Epithelial cell of prostate (primary cell): ENCODE data around the gene ELN.

Source experiments
- DNase-seq: peaks from one replicate; pipeline ENCODE4 v3.0.0-alpha.2; 2011; ENCODE audit warnings: low read depth, low spot score
- H3K27ac ChIP-seq: fragments of 450-650 bp; 2 replicates; pipeline ENCODE4 v1.5.1; 2017; ENCODE audit warnings: mild to moderate bottlenecking

Gene ELN

GRCh38 chr7:74057987-74058386 lies 30.0 kb downstream of the ELN start:
- DNase-seq, result no peak
- no peak overlapping the region for H3K27ac ChIP-seq

- no peak overlapping the region for H3K27ac ChIP-seq
- DNase-seq, result no peak
Observed at GRCh38 chr7:74058486-74058885, 30.5 kb downstream of the ELN start.

- no peak for DNase-seq
- no peak overlapping the region for H3K27ac ChIP-seq
Observed at GRCh38 chr7:74059037-74059436, 31.1 kb downstream of the ELN start.

DNA sequence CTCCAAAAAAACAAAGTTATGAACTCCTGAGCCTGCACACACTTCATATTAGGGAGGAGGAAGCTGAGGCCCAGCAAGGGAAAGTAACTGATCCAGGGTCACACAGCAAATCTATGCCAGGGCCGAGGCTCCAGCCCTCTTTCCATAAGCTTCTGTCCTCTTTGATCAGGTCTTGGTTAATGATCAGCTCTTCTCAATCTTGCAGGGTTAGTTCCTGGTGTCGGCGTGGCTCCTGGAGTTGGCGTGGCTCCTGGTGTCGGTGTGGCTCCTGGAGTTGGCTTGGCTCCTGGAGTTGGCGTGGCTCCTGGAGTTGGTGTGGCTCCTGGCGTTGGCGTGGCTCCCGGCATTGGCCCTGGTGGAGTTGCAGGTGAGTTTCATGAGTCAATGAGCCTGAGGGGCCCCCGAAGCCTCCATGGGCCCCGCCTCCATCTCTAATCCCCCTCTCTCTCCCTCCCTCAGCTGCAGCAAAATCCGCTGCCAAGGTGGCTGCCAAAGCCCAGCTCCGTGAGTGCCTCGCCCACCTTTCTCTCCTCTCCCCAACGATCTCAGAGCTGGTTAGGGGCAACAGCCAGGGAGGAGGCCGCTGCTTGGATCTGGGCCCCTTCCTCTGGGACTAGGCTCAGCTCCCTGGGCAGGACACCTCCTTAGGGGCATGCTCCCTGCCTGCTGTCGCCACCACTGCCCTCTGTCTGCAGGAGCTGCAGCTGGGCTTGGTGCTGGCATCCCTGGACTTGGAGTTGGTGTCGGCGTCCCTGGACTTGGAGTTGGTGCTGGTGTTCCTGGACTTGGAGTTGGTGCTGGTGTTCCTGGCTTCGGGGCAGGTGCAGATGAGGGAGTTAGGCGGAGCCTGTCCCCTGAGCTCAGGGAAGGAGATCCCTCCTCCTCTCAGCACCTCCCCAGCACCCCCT lies 32.0 kb downstream of the ELN start:
- DNase-seq, result peak; percentile 58
- no peak overlapping the region for H3K27ac ChIP-seq

GRCh38 chr7:74061840-74062539 lies 34.0 kb downstream of the ELN start:
- peak overlapping the region; percentile 24 for H3K27ac ChIP-seq
- peak; percentile 36 for DNase-seq

- DNase-seq, result no peak
- no peak overlapping the region for H3K27ac ChIP-seq
Observed at GRCh38 chr7:74063223-74063641, 35.3 kb downstream of the ELN start.

GRCh38 chr7:74063646-74064045 lies 35.7 kb downstream of the ELN start:
- no peak overlapping the region for H3K27ac ChIP-seq
- no peak for DNase-seq

DNA sequence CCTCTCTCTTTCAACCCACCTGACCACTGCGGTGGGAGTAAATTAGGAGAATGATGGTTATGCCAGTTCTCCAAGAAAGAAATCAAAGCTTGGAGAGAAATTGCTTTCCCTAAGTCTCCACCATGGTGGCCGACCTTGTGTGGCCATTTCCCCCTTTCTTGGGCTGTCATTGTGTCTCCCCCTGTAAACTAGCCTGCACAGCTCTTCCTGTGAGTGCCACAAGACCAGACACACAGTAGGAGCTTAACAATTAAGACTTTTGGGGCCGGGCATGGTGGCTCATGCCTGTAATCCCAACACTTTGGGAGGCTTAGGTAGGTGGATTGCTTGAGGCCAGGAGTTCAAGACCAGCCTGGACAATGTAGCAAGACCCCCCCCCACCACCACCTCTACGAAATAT lies 36.7 kb downstream of the ELN start:
- no peak overlapping the region for H3K27ac ChIP-seq
- no peak for DNase-seq

DNA sequence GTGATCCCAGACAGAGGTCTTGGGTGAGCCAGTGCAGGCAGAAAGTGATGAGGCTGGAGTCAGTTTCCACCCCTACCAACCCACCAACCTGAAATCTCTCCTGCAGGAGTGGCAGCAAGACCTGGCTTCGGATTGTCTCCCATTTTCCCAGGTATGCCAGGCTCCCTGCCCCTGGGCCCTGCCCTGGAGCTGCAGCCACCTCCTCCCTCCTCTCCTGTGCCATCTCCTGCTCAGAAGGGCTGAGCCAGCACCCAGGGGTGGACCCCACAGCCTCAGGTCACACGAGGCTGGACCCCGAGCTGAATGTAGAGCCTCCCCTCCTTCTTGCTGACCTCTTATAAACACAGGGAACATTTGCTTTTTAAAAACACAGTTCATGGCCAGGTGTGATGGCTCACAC lies 38.7 kb downstream of the ELN start:
- H3K27ac ChIP-seq, result no peak overlapping the region
- DNase-seq, result no peak

- no peak for DNase-seq
- H3K27ac ChIP-seq, result no peak overlapping the region
Observed at GRCh38 chr7:74068378-74069085, 40.6 kb downstream of the ELN start.

DNA sequence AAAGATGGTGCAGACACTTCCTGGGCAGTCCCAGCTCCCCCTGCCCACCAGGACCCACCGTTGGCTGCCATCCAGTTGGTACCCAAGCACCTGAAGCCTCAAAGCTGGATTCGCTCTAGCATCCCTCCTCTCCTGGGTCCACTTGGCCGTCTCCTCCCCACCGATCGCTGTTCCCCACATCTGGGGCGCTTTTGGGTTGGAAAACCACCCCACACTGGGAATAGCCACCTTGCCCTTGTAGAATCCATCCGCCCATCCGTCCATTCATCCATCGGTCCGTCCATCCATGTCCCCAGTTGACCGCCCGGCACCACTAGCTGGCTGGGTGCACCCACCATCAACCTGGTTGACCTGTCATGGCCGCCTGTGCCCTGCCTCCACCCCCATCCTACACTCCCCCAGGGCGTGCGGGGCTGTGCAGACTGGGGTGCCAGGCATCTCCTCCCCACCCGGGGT lies 41.1 kb downstream of the ELN start:
- H3K27ac ChIP-seq, result no peak overlapping the region
- no peak for DNase-seq

- no peak for DNase-seq
- H3K27ac ChIP-seq, result no peak overlapping the region
Observed at GRCh38 chr7:74069790-74070618, 42.0 kb downstream of the ELN start.

DNA sequence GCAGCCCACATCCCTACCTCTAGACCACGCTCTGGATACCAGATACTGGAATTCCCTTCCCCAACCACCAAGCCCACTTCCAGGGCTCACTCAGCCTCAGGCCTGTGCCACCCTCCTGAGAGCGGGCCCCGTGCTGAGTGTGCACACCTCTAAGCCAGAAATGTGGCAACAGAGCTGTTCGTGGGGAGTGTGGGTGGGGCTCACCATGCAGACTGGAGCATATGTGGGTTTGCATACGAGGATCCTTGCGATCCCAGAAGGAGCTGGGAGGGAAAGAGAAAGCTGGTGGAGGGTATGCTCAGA lies 42.6 kb downstream of the ELN start:
- H3K27ac ChIP-seq, result no peak overlapping the region
- no peak for DNase-seq

DNA sequence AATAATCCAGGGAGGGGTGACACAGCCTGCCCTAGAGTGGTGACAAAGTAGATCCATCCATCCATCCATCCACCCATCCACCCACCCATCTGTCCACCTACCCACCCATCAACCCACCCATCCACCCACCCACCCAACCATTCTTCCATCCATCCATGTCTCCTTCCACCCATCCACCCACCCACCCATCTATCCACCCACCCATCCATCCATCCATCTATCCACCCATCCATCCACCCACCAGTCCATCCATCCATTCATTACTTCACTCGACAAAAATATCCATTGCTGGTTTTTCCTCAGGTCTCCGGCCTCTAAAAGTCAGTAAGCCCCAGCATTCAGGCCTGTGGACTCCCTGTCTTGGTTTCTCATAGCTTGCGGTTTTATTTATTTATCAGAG lies 43.1 kb downstream of the ELN start:
- H3K27ac ChIP-seq, result no peak overlapping the region
- DNase-seq, result no peak

GRCh38 chr7:74074770-74075169 lies 46.8 kb downstream of the ELN start:
- H3K27ac ChIP-seq, result no peak overlapping the region
- DNase-seq, result no peak

DNA sequence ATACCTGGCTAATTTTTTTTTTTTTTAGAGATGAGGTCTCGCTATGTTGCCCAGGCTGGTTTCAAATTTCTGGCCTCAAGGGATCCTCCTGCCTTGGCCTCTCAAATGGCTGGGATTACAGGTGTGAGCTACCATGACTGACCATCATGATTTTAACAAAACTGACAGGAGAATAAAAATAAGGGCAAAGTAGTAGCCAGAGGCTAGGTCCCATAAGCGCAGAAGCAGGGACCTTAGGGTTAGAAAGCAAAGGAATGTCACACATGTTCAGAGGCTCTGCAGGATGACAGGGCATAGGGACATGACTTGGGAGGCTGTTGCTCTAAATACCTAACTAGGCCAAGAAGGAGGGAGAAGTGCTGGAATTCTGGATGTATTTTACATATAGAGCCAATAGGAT lies 50.5 kb downstream of the ELN start:
- peak overlapping the region; percentile 52 for H3K27ac ChIP-seq
- DNase-seq, result no peak

- H3K27ac ChIP-seq, result no peak overlapping the region
- DNase-seq, result no peak
Observed at GRCh38 chr7:74082770-74083116, 54.8 kb downstream of the ELN start.

DNA sequence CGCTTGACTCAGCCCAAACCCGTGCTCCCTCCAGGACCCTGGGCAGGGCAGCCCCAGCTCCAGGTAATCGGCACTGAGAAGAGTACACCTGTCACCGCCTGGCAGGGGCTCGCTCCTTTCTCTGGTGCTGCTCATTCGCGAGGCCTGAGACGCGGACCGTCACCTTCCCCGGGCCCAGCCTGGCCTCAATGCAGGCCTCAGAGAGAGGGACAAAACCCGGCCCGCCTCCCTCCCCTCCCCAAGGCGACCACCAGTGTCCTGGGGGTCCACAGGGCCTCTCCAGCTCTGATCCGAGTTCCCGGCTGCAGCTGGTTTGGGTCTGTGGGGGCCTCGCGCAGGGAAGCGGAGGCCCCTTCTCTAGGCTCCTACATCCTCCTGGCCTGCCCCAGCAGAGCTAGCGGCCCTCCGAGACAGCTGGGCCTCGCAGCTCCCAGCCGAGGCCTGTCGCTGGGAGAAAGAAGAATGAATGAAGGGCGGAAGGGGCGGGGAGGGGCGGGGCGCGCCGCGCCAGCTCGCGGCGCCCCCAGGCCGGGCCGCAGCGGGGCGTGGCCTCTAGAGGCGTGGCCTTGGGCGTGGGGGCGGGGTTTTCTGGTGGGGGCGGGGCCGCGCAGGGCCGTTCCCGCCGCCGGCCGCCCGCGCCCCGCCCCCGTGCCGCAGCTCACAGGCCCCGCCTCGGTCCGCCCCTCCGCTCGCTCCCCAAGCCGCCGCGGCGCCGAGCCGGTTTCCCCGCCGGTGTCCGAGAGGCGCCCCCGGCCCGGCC lies 55.3 kb downstream of the ELN start, which contains the start of gene LIMK1:
TSS of gene LIMK1 (plus strand) at position 688 of the 760 bp plus-strand sequence. CDS start 187 bp downstream, outside the sequence.
- H3K27ac ChIP-seq, result peak within 1 kb of the TSS; percentile 52

GRCh38 chr7:74083928-74084721 lies 56.2 kb downstream of the ELN start:
- peak overlapping the region; percentile 52 for H3K27ac ChIP-seq

More for the DNA sequence above, 55.3 kb downstream of the ELN start, which contains the start of gene LIMK1:
- no peak for DNase-seq

More at GRCh38 chr7:74083928-74084721, 56.2 kb downstream of the ELN start:
- no peak for DNase-seq
